Skeletal muscle tissue (tissue), 4 donors: ENCODE measurements around the gene EMILIN3. TPM values are rescaled to one million over a fixed set of nuclear protein-coding genes. Genes with fewer than 3 reads are reported as not detected.

Experiments used
- H3K27ac ChIP-seq: one replicate; pipeline ENCODE4 v1.7.0; 2013; ENCODE audit warnings: mild to moderate bottlenecking, low read depth, low read length, inconsistent platforms
- H3K27me3 ChIP-seq, 3 donors: one replicate each; pipeline ENCODE4 v1.7.0; 2013; ENCODE audit warnings: low read length in 3 of 3; ENCODE audit not compliant: control insufficient read depth in 3 of 3, insufficient read depth in 3 of 3
- H3K36me3 ChIP-seq, 3 donors: one replicate each; pipeline ENCODE4 v1.7.0; 2013; ENCODE audit warnings: low read length in 3 of 3; ENCODE audit not compliant: control insufficient read depth in 3 of 3, insufficient read depth in 3 of 3
- H3K4me1 ChIP-seq, 3 donors: one replicate each; pipeline ENCODE4 v1.7.0; 2013; ENCODE audit warnings: low read length in 3 of 3, mild to moderate bottlenecking in 3 of 3; ENCODE audit not compliant: control insufficient read depth in 3 of 3, insufficient read depth in 3 of 3
- H3K4me3 ChIP-seq, 3 donors: one replicate each; pipeline ENCODE4 v1.7.0; 2013; ENCODE audit warnings: low read length in 3 of 3
- H3K9ac ChIP-seq, 3 donors: one replicate each; pipeline ENCODE4 v1.7.0; 2013; ENCODE audit warnings: low read length in 3 of 3, mild to moderate bottlenecking in 3 of 3, moderate library complexity in 2 of 3, low read depth in 1 of 3
- H3K9me3 ChIP-seq, 3 donors: one replicate each; pipeline ENCODE4 v1.7.0; 2013; ENCODE audit warnings: low read length in 3 of 3; ENCODE audit not compliant: control insufficient read depth in 3 of 3
- total RNA-seq: library from RNA; depleted of rRNA; stranded (reverse); fragments of >200 nt; gene quantifications from one replicate; pipeline ENCODE4 v1.2.3, GENCODE V29; 2014
- donor health status: Osteomylitis.

Gene EMILIN3
- total RNA-seq, 1 donor from 2014 or later = 23.5 TPM

DNA sequence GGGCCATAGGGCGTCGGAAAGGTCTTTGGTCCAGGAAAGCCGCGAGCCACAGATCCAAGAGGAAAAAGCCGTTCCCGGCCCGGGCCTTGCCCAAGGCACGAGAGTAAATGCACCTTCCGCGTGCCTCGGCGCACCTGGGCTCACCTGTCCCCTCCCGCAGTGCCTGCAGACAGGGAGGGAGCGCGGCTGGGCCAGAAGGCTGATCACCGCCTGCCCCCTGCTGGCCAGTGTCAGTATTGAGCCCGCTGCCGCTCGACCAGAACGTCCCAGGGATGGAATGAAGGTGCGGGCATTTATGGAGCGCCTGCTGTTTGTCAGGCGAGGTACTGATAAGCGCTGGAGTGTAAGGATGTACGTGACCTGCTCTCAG lies 26.7 kb downstream of the EMILIN3 start:
- peak overlapping the region; percentile 60 for H3K27ac ChIP-seq
- no peaks in the 10 kb centered on the region for H3K27me3 ChIP-seq
- H3K9ac ChIP-seq = peak overlapping the region; percentile 43 to 57 (median 45)
- peak overlapping the region; percentile 59 to 62 (median 60) for H3K4me3 ChIP-seq
- no peaks in the 10 kb centered on the region for H3K9me3 ChIP-seq
- H3K36me3 ChIP-seq = no peaks in the 10 kb centered on the region
- H3K4me1 ChIP-seq = peaks cover 10 to 23% (median 19%) of the 10 kb centered on the region in 3 donors

DNA sequence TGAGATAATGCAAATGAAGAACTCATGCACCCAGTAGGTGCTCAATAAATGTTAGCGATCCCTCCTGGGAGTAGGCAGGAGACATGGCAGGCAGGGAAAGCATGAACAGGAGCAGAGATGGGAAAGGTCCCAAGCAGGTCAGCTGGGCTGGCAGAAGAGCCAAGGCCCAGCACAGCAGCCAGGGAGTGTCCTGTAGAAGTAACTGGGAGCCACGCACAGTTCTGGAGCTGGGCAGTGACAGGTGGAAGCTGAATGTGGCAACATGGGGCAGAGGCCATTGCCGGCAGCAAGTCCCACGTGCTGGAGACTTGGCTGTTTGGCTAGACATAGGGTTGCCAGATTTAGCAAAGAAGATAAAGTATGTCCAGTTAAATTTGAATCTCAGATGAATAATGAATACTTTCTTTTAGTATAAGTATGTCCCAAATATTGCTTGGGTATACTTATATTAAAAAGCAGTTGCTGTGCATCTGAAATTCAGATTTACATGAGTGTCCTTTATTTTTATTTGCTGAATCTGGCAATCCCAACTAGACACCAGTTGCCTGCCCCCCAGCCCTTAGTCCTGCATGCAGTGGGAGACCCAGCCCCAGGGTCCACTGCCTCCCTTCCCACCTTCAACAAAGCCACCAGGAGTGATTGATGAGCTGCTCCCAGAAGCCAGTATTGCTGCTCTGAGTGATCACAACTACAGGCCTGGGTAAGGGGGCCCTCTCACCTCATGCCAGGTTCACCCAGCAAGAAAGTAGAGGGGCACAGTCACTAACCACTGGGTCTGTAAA lies 29.7 kb downstream of the EMILIN3 start:
- Histone ChIP-seq H3K9ac (no peak overlapping the region), H3K9me3 (no peaks in the 10 kb centered on the region), H3K4me1 (peaks cover 10 to 31% (median 25%) of the 10 kb centered on the region in 3 donors), H3K36me3 (no peaks in the 10 kb centered on the region), H3K27me3 (no peaks in the 10 kb centered on the region), H3K27ac (no peak overlapping the region), H3K4me3 (no peak overlapping the region)

DNA sequence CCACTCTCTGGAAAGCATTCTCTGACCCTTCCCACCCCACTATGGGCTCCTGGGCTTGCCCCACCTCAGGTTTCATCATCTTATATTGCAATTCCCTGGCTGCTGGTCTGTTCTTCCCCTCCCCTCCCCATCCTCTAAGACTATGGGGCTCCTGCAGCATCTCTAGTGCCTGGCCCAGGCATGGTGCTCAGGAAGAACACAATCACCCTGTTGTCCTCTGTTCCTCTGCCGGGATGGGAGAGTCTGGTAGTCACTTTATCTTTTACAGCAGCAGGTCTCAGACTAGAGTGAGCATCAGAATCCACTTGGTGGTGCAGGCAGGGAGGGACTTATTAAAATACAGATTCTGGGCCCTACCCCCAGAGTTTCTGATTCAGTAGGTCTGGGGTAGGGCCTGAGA lies 31.0 kb downstream of the EMILIN3 start:
- peak overlapping the region; percentile 44 for H3K27ac ChIP-seq
- no peak overlapping the region for H3K4me3 ChIP-seq
- no peaks in the 10 kb centered on the region for H3K9me3 ChIP-seq
- no peaks in the 10 kb centered on the region for H3K36me3 ChIP-seq
- peaks cover 4 to 23% (median 18%) of the 10 kb centered on the region in 3 donors for H3K4me1 ChIP-seq
- H3K27me3 ChIP-seq = no peaks in the 10 kb centered on the region
- no peak overlapping the region for H3K9ac ChIP-seq

- no peaks in the 10 kb centered on the region for H3K9me3 ChIP-seq
Observed at GRCh38 chr20:41334443-41335421, 31.9 kb downstream of the EMILIN3 start.

DNA sequence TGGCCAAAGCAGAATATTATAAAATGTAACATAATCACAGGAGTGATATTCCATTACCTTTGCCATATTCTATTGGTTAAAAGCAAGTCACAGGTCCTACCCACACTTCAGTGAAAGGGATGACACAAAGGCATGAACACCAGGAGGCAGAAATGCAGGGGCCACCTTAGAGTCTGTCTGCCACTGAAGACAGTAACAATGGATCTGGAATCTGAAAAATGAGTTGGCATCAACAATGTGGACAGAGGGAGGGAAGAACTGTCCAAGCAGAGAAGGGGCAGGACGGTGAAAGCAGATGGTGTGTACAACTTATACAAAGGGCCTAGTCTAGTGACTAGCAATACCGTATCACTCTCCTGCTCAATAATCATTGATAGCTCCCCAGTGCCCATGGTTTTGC lies 32.6 kb downstream of the EMILIN3 start:
- Histone ChIP-seq H3K9me3 (no peaks in the 10 kb centered on the region), H3K4me1 (peaks cover 11 to 26% (median 18%) of the 10 kb centered on the region in 3 donors), H3K9ac (no peak overlapping the region), H3K27ac (peak overlapping the region; percentile 55), H3K4me3 (no peak overlapping the region), H3K27me3 (no peaks in the 10 kb centered on the region), H3K36me3 (no peaks in the 10 kb centered on the region)

More at GRCh38 chr20:41334443-41335421, 31.9 kb downstream of the EMILIN3 start:
- H3K27ac ChIP-seq = peak overlapping the region; percentile 55
- H3K4me1 ChIP-seq = peaks cover 4 to 22% (median 14%) of the 10 kb centered on the region in 3 donors
- no peaks in the 10 kb centered on the region for H3K36me3 ChIP-seq
- peak overlapping the region in 1 of 3 donors; percentile 33 for H3K9ac ChIP-seq
- no peaks in the 10 kb centered on the region for H3K27me3 ChIP-seq
- H3K4me3 ChIP-seq = no peak overlapping the region

DNA sequence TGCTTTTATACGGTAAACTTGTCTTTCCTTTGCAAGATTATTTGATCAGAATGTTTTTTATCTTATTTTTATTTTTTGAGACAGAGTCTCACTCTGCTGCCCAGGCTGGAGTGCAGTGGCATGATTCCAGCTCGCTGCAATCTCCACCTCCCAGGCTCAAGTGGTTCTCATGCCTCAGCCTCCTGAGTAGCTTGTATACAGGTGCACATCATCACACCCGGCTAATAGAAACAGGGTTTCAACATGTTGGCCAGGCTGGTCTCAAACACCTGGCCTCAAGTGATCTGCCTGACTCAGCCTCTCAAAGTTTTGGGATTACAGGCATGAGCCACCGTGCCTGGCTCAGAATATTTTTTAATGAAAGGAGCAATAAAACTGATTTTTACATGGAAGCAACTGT lies 34.9 kb downstream of the EMILIN3 start:
- H3K36me3 ChIP-seq = no peaks in the 10 kb centered on the region
- no peaks in the 10 kb centered on the region for H3K27me3 ChIP-seq
- no peak overlapping the region for H3K27ac ChIP-seq
- no peak overlapping the region for H3K4me3 ChIP-seq
- peaks cover 14 to 32% (median 23%) of the 10 kb centered on the region in 3 donors for H3K4me1 ChIP-seq
- H3K9me3 ChIP-seq = no peaks in the 10 kb centered on the region
- no peak overlapping the region for H3K9ac ChIP-seq

DNA sequence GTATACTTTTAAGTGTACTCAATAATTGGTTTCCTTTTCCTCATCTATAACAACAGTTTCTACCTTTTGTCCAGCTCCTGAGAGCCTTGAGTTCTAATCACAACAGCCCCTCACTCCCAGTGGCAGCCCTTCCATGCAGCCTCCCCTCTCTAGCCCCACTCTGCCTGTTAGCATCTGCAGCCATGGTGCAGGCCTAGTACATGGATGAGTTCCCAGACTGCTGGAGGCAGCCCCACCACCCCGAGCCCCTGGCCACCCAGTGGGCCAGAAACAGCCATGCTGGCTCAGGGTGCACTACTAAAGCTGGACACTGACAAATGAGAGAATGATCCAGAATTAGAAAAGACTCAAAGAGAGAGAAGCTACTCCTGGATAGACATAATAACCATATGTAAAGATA lies 35.7 kb downstream of the EMILIN3 start:
- Histone ChIP-seq H3K4me3 (no peak overlapping the region), H3K36me3 (no peaks in the 10 kb centered on the region), H3K9ac (no peak overlapping the region), H3K27me3 (no peaks in the 10 kb centered on the region), H3K4me1 (peaks cover 14 to 32% (median 23%) of the 10 kb centered on the region in 3 donors), H3K27ac (no peak overlapping the region), H3K9me3 (no peaks in the 10 kb centered on the region)

DNA sequence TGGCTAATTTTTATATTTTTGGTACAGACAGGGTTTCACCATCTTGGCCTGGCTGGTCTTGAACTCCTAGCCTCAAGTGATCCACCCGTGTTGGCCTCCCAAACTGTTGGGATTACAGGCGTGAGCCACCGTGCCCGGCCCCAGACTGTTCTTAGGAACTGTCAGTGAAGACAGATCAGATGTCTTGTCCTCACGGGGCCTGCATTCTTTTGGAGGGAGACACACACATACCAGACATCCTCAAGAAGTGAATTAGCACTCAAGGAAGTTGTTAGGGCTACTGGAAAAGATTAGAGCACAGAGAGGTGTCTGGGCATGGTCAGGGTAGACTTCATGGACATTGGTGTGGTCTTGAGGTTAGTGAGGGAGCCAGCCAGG lies 36.3 kb downstream of the EMILIN3 start:
- H3K9ac ChIP-seq = peak overlapping the region in 1 of 3 donors; percentile 67
- peak overlapping the region; percentile 83 for H3K27ac ChIP-seq
- no peaks in the 10 kb centered on the region for H3K27me3 ChIP-seq
- peaks cover 14 to 32% (median 23%) of the 10 kb centered on the region in 3 donors for H3K4me1 ChIP-seq
- no peak overlapping the region for H3K4me3 ChIP-seq
- H3K9me3 ChIP-seq = no peaks in the 10 kb centered on the region
- no peaks in the 10 kb centered on the region for H3K36me3 ChIP-seq

DNA sequence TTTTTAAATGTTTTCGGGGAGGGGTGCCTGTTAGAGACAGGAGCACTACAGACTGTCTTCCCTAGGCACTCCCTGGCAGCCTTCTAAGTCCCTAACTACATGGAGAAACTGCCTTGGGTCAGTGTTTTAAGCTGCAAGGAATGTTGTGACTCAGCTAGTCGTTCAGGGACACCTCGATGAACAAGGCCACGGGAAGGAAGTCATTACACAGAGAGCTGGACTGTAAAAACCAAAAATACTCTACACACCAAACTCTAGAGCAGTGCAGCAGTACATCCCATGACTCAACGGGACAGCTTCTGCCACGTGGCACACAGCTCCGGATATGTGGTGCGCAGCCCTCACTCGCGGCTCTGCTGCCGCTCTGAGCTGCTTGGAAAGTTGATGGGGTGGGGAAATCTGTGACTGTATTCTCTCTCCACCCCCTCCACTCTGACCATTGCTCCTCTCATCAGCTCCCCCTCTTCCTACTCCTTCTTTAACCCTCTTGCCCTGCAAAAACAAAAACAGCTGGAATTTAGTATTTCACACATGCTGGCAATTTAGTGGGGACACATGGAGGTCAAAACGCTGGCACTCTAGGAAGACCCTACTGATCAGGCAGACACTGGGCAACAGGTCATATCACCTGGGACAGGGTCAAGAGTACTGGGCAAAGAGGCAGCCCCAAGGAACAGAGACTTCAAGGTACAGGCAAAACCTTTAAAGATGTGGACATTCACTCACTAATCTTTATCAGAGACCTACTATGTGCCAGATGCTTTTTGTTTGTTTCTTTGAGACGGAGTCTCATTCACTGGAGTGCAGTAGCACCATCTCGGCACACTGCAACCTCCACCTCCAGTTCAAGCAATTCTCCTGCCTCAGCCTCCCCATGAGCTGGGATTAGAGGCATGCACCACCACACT lies 36.9 kb downstream of the EMILIN3 start:
- no peaks in the 10 kb centered on the region for H3K27me3 ChIP-seq
- H3K4me1 ChIP-seq = peaks cover 14 to 25% (median 20%) of the 10 kb centered on the region in 3 donors
- no peaks in the 10 kb centered on the region for H3K36me3 ChIP-seq
- H3K4me3 ChIP-seq = peak overlapping the region; percentile 39 to 64 (median 49)
- peak overlapping the region; percentile 83 for H3K27ac ChIP-seq
- peak overlapping the region; percentile 66 to 67 (median 66) for H3K9ac ChIP-seq
- no peaks in the 10 kb centered on the region for H3K9me3 ChIP-seq
